ENCODE data around the gene ZNF689.

The ZNF689 gene

DNA sequence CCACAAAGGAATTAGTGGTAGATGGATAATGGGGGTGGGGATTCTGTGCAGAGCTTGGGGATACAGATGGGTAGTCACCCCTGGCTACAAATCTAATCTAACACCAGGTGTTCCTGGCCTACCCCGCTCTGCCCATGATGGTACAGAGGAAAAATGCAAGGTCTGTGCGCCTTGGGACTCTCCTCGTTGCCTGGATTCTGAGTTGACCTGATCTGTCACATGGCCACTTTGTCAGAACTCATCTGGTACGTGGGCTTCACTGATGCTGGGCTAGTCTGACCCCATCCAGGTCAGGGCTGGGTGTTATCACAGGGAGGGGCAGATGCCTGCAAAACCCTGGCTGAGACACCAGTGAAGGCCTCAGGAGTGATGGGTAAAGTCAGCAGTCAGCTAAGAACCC lies 57.2 kb downstream of the ZNF689 start:
- TF ChIP-seq, protein P1, sequence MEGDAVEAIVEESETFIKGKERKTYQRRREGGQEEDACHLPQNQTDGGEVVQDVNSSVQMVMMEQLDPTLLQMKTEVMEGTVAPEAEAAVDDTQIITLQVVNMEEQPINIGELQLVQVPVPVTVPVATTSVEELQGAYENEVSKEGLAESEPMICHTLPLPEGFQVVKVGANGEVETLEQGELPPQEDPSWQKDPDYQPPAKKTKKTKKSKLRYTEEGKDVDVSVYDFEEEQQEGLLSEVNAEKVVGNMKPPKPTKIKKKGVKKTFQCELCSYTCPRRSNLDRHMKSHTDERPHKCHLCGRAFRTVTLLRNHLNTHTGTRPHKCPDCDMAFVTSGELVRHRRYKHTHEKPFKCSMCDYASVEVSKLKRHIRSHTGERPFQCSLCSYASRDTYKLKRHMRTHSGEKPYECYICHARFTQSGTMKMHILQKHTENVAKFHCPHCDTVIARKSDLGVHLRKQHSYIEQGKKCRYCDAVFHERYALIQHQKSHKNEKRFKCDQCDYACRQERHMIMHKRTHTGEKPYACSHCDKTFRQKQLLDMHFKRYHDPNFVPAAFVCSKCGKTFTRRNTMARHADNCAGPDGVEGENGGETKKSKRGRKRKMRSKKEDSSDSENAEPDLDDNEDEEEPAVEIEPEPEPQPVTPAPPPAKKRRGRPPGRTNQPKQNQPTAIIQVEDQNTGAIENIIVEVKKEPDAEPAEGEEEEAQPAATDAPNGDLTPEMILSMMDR (IDR thresholded peaks at IDR 0.05; ENCODE audit: low read depth, low read length), result no peak
- DNase-seq (ENCODE audit: extremely low read depth, low read depth), result no peak
